ENCODE results near the gene KCNE3. TPM values are rescaled to one million over a fixed set of nuclear protein-coding genes. Genes with fewer than 3 reads are reported as not detected.

KCNE3 gene
- total and polyA plus RNA-seq, 2 experiments from 2014 or later, result 0.11 to 0.38 TPM

DNA sequence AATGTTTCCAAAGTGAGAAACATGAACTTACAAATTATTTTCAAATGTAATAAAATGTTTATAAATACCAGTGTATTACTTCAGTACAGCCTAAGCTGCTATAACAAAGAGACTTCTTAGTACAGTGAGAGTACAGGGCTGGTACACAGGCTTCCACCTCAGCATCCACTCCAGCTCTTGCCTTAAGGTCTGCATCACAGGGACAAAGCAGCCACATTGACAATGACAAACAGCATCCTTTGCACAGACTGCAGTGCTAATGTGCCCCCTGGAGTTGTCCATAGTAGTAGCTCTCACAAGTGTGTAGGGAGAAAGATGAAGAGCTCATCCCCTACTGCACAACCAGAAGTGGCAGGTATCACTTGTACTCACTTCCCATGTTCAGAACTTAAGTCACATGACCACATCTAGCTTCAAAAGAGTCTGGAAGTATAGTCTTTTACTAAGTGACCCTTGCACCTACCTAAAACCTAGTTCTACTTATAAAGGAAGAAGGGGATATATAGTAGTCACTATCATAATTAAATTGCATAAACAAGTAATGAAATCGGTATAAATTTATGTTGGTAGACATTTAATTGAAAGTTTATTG is 36.8 kb upstream of the KCNE3 start:
- 95 to 97% methylated on average over 1 of the region's 1 CpG for WGBS, 2 experiments (ENCODE audit: low coverage in 1 of 2, low lambda C conversion rate in 2 of 2, missing lambda C conversion rate in 2 of 2)
- H3K4me2 ChIP-seq (ENCODE audit: unreplicated experiment), result no peak overlapping the region
- H3K4me3 ChIP-seq, result no peak overlapping the region
- peaks cover 5% of the 10 kb centered on the region; the same call in 1 of the 2 replicates for H3K4me1 ChIP-seq (ENCODE audit: insufficient read depth)
- TF ChIP-seq EZH2phosphoT487 (IDR thresholded peaks at IDR 0.05; ENCODE audit: insufficient read depth, low read depth), result no peak
- TF ChIP-seq EZH2 (IDR thresholded peaks at IDR 0.05; ENCODE audit: insufficient read depth, poor library complexity, severe bottlenecking), result no peak
- no peaks in the 10 kb centered on the region for H3K9me2 ChIP-seq (ENCODE audit: insufficient read depth)
- H4K20me1 ChIP-seq (ENCODE audit: insufficient read depth), result no peaks in the 10 kb centered on the region
- H3K9me3 ChIP-seq (ENCODE audit: low read depth), result no peaks in the 10 kb centered on the region
- no peak overlapping the region for H3K9ac ChIP-seq
- no peaks in the 10 kb centered on the region for H3K79me2 ChIP-seq (ENCODE audit: insufficient read depth)
- in situ Hi-C loops (cut with MboI), result no loop called here
- H3F3A ChIP-seq (ENCODE audit: insufficient read depth), result no peaks in the 10 kb centered on the region; the same call in 1 of the 2 replicates
- no peak overlapping the region for H3K27ac ChIP-seq
- H2AFZ ChIP-seq, result no peak overlapping the region
- no peaks in the 10 kb centered on the region for H3K36me3 ChIP-seq (ENCODE audit: low read depth)
- no peak for DNase-seq
- no peaks in the 10 kb centered on the region for H3K27me3 ChIP-seq (replicated peaks; ENCODE audit: insufficient read depth)

DNA sequence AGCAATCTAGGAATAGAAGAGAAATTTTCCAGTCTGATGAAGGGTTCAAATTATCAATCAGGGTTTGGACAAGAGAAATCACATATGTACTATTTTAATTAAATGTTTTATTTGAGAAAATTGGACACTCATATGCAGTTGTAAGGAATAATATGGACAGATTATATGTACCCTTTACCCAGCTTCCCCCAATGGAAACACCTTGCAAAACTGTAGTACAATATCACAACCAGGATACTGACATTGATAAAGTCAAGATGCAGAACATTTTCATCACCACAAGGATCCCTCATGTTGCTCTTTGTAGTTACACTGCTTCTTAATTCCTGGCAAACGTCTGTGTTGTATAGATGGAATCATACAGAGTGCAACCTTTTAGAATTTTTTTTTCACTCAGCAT is 27.6 kb upstream of the KCNE3 start:
- in situ Hi-C loops (cut with MboI), result no loop called here
- 55 to 60% methylated on average over 1 of the region's 1 CpG for WGBS, 2 experiments (ENCODE audit: low coverage in 1 of 2, low lambda C conversion rate in 2 of 2, missing lambda C conversion rate in 2 of 2)
- Histone ChIP-seq H3K4me1 (ENCODE audit: insufficient read depth) (peaks cover 10% of the 10 kb centered on the region), H3K79me2 (ENCODE audit: insufficient read depth) (no peaks in the 10 kb centered on the region), H2AFZ (no peak overlapping the region), H3K9ac (no peak overlapping the region), H3K9me2 (ENCODE audit: insufficient read depth) (no peaks in the 10 kb centered on the region), H4K20me1 (ENCODE audit: insufficient read depth) (no peaks in the 10 kb centered on the region), H3K4me2 (ENCODE audit: unreplicated experiment) (no peak overlapping the region), H3K27ac (peak overlapping the region; percentile 38), H3K4me3 (no peak overlapping the region), H3F3A (ENCODE audit: insufficient read depth) (peaks cover 15% of the 10 kb centered on the region), H3K9me3 (ENCODE audit: low read depth) (no peaks in the 10 kb centered on the region), H3K36me3 (ENCODE audit: low read depth) (no peaks in the 10 kb centered on the region), H3K27me3 (replicated peaks; ENCODE audit: insufficient read depth) (no peaks in the 10 kb centered on the region)
- no peak for DNase-seq
- no peak for TF ChIP-seq EZH2 (IDR thresholded peaks at IDR 0.05; ENCODE audit: insufficient read depth, poor library complexity, severe bottlenecking)
- TF ChIP-seq EZH2phosphoT487 (IDR thresholded peaks at IDR 0.05; ENCODE audit: insufficient read depth, low read depth), result no peak

DNA sequence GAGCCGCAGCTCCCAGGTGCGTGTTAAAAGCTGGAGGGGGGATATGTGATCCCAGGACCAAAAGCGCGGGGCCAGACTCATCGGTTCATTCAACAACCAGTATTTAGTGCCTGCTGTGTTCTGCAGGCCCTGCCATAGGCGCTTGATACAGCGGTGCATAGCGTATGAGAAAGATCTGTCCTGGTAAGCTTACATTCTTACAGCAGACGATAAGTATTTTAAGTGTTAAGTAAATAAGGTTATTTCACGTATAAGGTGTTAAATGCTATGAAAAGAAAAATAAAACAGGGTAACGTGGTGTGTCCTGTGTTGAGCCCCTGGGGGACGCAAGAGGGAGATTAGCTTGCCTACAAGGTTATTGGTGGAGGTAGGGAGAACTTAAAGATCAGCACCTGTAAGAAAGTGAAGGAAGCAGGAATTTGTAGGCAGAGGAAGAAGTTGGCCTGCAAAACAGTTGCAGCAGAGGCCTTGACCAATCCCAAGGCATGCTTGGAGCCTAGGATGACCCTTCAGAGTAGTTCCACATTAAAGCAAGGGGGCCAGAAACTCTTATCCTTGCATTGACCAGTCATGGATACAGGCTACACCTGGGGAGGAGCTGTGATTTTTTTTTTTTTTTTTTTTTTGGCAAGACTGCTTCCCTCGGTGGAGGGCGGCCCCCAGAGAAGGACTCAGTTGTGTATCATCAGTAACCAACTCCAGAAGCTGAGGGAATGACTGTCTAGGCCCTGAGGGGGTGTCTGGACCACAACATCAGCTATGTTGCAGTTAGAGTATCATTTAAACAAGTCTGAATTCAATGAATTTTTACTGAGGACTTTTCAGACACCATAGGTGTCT is 26.7 kb upstream of the KCNE3 start:
- H3K4me1 ChIP-seq (ENCODE audit: insufficient read depth), result peaks cover 10% of the 10 kb centered on the region
- no peaks in the 10 kb centered on the region for H3K9me2 ChIP-seq (ENCODE audit: insufficient read depth)
- H3K9ac ChIP-seq, result peak overlapping the region; percentile 83
- no peaks in the 10 kb centered on the region for H3K27me3 ChIP-seq (replicated peaks; ENCODE audit: insufficient read depth)
- peaks cover 15% of the 10 kb centered on the region for H3F3A ChIP-seq (ENCODE audit: insufficient read depth)
- 1% methylated on average over 14 of the region's 14 CpGs for WGBS, 2 experiments (ENCODE audit: low coverage in 1 of 2, low lambda C conversion rate in 2 of 2, missing lambda C conversion rate in 2 of 2)
- H3K9me3 ChIP-seq (ENCODE audit: low read depth), result no peaks in the 10 kb centered on the region
- H3K36me3 ChIP-seq (ENCODE audit: low read depth), result no peaks in the 10 kb centered on the region
- no peaks in the 10 kb centered on the region for H3K79me2 ChIP-seq (ENCODE audit: insufficient read depth)
- TF ChIP-seq EZH2 (IDR thresholded peaks at IDR 0.05; ENCODE audit: insufficient read depth, poor library complexity, severe bottlenecking), result no peak
- no peak for TF ChIP-seq EZH2phosphoT487 (IDR thresholded peaks at IDR 0.05; ENCODE audit: insufficient read depth, low read depth)
- peak overlapping the region; percentile 84 for H3K27ac ChIP-seq
- peak overlapping the region; percentile 79 for H2AFZ ChIP-seq
- H4K20me1 ChIP-seq (ENCODE audit: insufficient read depth), result no peaks in the 10 kb centered on the region
- in situ Hi-C loops (cut with MboI), result no loop called here
- peak overlapping the region; percentile 72 for H3K4me3 ChIP-seq
- peak; percentile 91 for DNase-seq
- peak overlapping the region; percentile 79 for H3K4me2 ChIP-seq (ENCODE audit: unreplicated experiment)

DNA sequence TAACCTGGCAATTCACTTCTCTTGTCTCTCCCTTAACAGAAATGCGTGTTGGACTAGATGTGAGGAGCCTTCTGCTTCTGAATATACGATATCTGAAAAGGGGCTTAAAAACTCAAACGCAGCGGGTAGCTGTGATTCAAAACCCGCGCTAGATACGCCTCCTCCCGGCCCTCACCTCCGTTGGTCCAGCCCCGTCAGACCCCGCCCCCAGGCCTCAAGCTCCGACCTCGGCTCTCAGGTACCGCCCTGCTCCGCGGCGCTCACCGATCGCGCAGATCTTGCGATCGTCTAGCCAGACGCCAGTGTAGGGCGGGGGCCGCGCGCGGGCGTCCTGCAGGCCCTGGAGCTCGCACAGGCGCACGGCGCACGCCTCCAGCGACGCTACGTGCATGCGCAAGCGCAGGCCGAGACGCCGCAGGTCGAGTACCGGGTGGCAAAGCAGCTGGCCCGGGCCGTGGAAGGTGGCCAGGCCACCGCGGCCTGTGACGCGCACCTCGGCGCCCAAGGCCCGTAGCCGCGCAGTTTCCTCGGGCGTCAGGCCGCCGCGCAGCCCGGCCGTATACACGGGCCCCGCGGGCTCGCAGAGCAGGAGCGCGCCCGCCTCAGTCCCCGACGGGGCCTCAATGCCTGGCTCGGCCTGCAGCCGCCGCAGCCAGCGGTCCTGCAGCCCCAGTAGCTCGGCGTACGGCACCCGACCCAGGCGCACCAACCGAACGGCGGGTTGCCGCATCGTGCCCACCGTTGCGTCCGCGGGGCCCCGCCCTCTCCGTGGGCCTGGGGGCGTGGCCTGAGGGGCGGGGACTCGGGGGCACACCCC is 25.8 kb upstream of the KCNE3 start, which contains the start of gene LIPT2:
LIPT2 (minus strand) TSS at position 751 of the 817 bp plus-strand sequence; CDS start at position 730, 21 bp downstream.
- H3K9me3 ChIP-seq (ENCODE audit: low read depth), result no peaks in the 10 kb centered on the region
- no peaks in the 10 kb centered on the region for H3K27me3 ChIP-seq (replicated peaks; ENCODE audit: insufficient read depth)
- H3K79me2 ChIP-seq (ENCODE audit: insufficient read depth), result no peaks in the 10 kb centered on the region
- peak within 1 kb of the TSS; percentile 72 for H3K4me3 ChIP-seq
- peaks cover 10% of the 10 kb centered on the region for H3K4me1 ChIP-seq (ENCODE audit: insufficient read depth)
- peak within 1 kb of the TSS; percentile 79 for H2AFZ ChIP-seq
- H3F3A ChIP-seq (ENCODE audit: insufficient read depth), result peaks cover 15% of the 10 kb centered on the region
- H3K9me2 ChIP-seq (ENCODE audit: insufficient read depth), result no peaks in the 10 kb centered on the region
- TF ChIP-seq EZH2phosphoT487 (IDR thresholded peaks at IDR 0.05; ENCODE audit: insufficient read depth, low read depth) (no peak), EZH2 (IDR thresholded peaks at IDR 0.05; ENCODE audit: insufficient read depth, poor library complexity, severe bottlenecking) (no peak)
- H3K4me2 ChIP-seq (ENCODE audit: unreplicated experiment), result peak within 1 kb of the TSS; percentile 79
- H3K36me3 ChIP-seq (ENCODE audit: low read depth), result no peaks in the 10 kb centered on the region
- DNase-seq, result peak; percentile 99
- H3K27ac ChIP-seq, result peak within 1 kb of the TSS; percentile 84
- H4K20me1 ChIP-seq (ENCODE audit: insufficient read depth), result no peaks in the 10 kb centered on the region
- H3K9ac ChIP-seq, result peak within 1 kb of the TSS; percentile 83
- WGBS, 2 experiments (ENCODE audit: low coverage in 1 of 2, low lambda C conversion rate in 2 of 2, missing lambda C conversion rate in 2 of 2), result 1% methylated on average over 82 to 87 of the region's 94 CpGs
- in situ Hi-C loops (cut with MboI), result no loop called here
